Hematopoietic multipotent progenitor cell treated with erythropoietin and hydrocortisone succinate and interleukin-3 and kit ligand, for 4 days (in vitro differentiated cells): Measurements from ENCODE around the gene ACCS.

Experiments used
- DNase-seq: peaks from one replicate; pipeline ENCODE4 v3.0.0-alpha.2; 2015

ACCS gene

DNA sequence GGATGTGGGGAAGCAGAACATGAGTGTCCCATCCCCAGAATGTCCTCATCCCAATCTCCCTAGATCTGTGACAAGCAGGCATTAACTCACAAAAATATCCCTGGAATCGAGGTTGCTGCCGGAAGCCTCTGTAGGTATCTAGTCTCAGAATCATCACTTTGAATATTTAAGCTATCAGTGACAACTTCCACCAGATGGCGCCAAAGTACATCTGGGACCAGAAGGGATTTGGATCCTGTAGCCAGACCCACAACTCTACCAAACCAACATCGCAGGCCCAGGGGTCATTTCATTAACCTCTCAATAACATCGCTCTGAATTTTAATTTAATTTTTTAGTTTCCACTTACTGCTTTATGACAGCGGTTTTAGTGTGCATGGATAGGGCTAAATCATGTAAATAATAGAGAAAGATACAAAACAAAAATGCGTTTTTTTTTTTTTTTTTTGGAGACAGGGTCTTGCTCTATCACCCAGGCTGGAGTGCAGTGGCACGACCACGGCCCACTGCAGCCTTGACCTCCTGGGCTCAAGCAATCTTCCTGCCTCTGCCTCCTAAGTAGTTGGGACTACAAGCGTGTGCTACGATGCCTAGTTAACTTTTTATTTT lies 28.3 kb downstream of the ACCS start:
- DNase-seq, result peak; percentile 92

DNA sequence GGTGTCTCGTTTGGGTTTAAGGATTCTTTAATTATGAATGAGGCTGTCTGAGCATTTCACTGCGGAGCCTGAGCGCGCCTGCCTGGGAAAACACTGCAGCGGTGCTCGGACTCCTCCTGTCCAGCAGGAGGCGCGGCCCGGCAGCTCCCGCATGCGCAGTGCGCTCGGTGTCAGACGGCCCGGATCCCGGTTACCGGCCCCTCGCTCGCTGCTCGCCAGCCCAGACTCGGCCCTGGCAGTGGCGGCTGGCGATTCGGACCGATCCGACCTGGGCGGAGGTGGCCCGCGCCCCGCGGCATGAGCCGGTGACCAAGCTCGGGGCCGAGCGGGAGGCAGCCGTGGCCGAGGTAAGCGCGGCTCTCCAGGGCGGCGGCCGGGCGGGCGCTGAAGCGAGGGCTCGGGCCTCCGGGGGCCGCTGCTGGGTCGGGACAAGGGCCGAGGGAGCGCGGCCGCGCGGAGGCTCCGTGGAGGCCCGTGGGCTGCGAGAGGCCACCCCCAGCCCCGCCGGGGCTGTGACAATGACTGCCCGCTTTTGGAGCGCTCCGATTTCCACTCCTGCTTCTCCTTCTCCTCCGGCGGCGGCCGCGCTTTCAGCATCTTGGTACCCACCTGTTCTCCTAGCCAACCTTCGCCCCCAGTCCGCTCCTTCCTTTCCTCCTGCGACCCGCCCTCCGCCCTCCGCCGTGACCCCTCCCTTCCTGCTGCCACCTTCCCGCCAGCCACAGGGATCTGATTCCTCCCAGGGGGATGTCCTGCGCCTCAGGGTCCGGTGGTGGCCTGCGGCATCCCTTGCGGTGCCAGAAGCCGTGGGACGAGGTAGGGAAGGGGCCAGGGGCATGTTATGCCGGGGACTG lies 29.7 kb downstream of the ACCS start, which contains the start of gene EXT2:
Gene EXT2 (plus strand): TSS at position 173 of the 854 bp plus-strand sequence. CDS start 12,035 bp downstream, outside the sequence.
- peak; percentile 91 for DNase-seq

DNA sequence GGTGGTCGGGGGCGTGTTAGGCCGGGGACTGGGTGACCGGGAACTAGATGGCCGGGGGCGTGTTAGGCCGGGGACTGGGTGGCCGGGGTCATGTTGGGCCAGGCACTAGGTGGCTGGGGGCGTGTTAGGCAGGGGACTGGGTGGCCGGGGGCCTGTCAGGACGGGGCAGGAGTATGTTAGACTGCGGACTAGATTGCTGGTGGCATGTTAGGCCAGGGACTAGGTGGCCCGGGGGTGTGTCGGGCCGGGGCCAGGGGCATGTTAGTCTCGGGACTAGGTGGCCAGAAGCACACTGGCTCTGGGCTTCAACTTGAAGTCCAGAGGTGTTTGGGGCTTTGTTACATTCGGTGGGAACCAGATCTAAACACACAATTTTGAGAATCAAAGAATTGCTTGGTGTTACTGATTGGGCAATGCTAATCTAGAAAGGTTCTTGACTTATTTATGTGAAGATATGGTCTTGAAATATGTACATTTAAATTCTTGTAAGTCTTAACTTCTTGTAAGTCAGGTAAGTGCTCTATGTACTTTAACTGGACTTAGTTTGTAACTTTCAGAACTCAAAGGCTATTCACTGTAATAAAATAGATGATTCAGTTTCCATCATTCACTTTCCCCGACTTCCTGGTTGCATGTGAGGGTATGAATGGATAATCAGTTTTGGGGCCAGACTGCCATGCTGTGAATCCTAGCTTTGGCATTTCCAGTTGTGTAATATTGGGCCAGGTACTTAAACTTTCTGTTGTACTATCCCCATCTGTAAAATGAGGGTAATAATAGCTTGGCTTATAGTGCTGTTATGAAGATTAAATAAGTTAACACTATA lies 30.5 kb downstream of the ACCS start:
- peak; percentile 13 for DNase-seq

DNA sequence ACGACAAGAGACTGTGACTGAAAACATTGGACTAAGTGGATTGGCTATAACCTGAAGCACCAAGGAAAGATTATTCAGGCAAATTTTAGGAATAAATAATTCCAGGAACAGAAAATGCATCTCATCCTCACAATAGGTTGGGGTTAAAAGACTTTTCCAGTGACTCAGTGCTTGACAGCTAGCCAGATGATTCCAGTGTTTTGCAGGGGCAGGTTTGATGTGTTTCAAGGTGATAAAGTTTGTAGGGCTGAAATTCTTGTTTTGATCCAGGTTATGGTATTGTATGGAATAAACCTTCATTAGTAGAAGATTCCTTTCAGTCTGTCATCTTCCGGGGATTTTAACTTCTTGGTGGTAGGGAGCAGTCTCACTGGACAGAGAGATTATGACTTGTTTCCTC lies 31.8 kb downstream of the ACCS start:
- DNase-seq, result no peak

DNA sequence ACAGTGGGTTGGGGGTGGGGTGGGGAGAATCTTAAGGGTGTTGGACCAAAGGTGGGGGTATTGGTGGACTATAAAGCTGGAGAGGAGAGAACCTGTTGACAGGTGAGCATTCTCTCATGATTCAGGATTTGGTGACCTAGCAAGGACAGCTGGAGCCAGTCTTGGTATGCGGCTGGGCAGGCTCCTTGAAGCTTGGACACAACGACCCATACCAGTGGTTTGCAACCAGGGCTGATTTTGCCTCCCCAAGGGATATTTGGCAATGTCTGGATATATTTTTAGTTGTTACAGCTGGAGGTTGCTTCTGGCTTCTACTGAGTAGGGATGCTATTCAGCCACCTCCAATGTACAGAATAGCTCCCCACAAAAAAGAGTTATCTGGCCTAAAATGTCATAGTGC lies 35.0 kb downstream of the ACCS start:
- DNase-seq, result no peak

DNA sequence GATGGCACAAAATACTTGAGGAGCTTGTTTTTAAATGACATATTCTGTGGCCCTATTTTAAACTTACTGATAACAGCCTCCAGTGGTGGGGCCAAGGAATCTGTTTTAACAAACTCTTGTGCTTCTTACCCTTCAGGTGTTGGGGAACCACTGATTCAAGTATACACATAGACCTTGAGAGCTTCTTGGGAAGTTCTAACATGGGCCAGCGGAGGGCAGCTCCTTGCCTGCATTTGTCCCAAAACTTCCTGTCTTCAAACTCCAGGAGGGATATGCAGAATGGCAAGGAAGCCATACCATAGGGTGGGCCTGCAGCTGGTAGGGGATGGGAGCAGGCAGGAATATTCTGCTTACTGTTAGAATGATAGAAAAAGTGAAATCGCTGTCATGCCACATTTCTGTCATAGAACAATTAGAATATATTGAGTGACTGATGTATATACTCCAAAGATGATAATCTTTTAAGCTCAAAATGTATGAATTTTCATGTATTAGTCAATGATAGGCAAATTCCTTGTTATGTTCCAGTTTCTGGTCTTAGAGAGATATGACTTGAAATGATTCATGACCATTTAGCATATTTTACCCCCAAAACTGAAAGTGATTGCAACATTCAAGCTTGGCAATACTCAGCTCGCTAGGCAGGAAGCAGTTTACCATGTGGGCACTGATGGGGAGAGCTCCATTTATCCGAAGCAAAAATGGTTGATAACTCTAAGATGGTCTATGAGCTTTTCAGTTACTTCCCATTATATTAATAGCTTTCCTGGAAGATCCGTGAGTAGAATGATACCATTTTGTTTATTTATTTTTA lies 38.6 kb downstream of the ACCS start:
- DNase-seq, result peak; percentile 63

DNA sequence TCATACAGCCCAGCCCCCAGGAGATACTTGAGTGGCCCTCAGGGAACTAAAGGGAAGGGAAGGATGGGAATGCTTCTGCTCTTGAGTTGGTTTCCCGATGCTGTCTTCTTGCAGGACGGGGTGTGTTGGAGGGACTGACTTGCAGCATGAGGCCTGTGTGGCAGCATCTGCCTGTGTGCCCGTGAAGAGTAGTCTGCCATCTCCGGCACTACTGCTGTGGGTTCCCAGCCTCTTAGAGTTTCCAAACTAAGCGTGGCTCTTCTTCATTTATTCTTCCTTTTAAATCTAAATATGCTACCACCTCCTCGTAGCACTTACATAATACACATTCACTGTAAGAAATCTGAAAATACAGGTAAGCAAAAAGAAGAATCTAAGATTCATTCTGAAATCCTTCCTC lies 42.2 kb downstream of the ACCS start:
- DNase-seq, result no peak

DNA sequence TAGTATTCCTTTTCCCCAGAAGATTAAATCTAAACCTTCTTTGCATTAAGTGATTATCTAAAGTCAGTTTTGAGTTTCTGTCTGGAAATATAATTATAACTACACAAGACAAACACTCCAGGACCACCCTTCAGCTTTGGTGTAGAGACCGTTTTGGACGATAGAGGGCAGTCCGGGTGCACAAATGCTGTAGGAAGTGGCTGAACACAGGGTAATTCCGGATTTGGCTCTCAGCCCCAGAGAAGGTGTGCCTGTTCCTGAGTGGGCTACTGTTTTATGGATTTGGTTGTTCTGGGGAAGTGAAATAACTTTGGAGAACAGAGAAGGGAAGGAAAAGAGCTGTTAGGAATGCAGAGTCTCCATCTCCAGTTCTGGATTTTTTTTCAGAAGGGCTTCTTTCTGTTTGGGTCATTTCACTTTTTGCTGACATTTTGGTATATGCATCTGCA lies 44.2 kb downstream of the ACCS start:
- peak; percentile 81 for DNase-seq

DNA sequence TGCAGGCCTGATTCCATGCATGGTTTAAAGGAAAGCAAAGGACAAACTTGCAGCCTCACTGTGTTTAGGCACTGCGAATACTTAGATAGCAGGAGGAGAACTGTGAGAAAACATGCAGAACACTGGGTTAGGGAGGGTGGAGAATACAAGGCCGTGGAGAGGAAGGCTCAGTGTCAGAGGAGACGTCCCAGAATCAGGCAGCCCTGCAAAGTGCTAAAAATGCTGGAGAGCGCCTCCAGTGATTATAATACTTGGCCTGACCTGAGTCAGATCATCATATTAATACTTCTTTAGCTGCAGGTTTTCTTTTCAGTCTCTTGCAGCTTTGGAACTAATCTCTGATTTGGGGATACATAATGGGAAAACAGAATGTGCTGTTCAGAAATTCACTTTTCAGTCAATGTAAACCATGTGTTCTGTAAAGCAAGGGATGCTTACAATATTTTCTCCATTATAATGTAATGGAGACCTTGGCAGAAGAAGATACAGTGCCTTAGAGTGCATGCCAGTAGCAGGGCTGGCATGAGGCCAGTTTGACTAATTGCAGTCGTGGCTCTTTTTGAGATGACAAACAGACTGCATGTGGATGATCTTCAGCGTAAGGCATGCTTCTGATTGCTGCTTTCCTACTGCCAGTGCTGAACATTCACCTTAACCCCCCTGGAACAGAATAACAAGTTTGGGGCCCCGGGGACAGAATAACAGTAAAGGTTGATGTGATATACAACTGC lies 46.2 kb downstream of the ACCS start:
- peak; percentile 21 for DNase-seq

DNA sequence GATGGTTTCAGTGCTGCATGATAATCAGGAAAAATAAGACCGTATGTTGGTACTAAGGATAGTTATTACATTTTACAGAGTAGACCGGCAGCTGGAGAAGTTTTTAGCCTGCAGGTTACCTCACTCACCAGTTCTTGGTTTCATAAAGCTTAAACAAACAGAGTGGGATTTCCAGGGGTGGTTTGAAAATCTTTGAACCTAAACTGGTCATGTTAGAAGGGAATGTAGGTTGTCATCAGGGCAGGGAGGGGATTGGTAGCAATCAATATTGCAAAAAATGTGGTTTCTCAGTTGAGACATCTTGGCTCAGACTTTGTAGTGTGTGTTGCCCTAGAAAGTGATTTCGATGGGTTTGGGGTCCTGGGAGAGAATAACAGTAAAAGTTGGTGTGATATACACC lies 46.9 kb downstream of the ACCS start:
- no peak for DNase-seq

DNA sequence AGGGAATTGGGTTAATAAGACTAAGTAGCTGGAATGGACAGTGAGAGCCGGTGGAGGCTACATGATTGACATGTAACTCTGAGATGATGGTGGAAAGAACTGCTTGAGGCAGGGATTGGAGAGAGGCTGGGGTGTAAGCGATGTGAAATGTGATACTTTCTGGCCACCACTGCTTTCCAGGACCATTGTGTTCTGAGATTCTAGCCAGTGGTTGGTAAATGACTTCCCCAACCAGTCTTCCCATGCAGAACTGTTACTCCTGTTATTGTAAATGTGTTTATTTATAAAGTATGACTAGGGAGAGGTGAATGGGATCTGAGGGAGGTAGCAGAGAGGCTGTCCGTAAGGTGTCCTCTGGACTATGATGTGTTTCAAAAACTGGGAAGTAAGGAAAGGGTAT lies 47.5 kb downstream of the ACCS start:
- DNase-seq, result no peak

DNA sequence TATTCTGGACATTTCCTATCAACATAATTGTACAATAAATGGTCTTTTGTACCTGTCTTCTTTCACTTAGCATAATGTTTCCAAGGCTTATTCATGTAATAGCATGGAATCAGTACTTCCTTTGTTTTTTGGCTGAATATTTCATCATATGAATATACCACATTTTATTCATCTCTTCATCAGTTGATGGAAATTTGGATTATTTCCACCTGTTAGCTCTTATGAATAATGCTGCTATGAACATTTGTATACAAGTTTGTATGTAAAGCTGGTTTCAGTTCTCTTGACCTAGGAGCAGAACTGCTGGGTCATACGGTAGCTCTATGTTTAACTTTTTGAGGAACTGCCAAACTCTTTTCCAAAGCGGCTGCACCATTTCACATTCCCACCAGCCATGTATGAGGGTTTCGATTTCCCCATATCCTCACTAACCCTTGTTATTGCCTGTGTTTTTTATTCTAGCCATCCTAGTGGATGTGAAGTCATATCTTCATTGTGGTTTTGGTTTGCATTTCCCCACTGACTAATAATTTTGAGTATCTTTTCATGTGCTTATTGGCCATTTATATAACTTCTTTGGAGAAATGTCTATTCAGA lies 50.3 kb downstream of the ACCS start:
- no peak for DNase-seq

DNA sequence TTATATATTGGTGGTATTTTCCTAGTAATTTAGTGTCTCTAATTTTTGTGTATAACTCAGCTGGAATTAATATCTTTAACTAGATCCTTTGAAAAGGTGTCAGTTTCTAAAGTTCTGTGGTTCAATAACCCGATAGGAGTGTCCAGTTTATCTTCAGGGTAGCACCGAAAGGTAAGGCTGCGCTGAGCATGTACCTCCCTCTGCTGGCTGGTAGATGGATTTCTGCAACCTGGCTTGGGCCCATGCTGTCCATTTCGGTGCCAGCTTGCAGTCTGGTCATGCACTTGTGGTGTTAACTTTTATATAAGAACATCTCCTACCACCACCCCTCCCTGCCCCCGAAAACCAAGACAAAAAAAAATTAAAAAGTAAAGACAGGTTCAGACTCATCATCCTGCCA lies 54.1 kb downstream of the ACCS start:
- DNase-seq, result peak; percentile 24

DNA sequence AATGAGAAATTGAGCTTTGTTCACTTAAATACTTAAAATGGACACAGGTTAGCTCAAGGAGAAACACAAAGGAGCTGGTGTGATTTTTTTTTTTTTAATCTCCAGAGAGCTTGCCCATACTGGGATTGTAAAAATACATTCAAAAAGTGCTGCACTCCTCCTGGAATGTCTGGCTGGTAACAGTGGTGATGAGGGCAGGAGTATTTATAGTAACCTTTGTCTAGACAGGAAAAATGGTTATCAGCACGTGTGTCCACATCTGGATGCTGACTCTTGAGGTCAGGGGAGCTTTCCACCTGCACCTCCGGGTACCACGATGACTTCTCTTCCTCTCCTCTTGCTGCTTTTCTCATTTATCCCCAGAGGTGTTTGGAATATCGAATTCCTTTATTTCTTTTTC lies 59.5 kb downstream of the ACCS start:
- no peak for DNase-seq

DNA sequence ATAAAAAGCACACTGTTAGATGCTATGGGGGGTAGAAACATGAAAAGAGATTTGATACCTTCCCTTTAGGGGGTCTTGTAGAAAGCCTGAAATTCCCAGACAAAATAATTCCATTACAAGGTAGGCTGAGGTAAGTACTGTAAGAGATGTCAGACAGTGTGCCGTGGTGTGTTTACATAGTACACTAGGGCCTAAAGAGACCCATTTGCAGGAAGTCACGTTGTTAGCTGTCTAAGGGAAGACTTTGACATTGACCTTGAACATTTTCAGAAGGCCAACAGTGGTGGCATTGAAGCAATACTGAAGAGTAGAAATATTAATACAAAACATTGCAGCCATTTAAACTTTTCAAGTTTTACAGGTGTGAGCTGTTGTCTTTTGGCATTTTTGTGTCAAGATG lies 60.2 kb downstream of the ACCS start:
- DNase-seq, result no peak

DNA sequence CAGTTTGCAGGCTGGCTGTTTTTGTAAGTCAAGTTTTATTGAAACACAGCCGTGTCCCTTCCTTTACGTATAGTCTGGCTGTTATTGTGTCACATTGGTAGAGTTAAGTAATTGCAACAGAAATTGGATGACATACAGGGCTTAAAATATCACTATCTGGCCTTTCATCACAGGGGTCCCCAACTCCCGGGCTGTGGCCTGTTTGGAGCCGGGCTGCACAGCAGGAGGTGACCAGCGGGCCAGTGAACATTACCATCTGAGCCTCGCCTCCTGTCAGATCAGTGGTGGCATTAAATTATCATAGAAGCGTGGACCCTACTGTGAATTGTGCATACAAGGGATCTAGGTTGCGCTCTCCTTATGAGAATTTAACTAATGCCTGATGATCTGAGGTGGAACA lies 61.1 kb downstream of the ACCS start:
- DNase-seq, result no peak

DNA sequence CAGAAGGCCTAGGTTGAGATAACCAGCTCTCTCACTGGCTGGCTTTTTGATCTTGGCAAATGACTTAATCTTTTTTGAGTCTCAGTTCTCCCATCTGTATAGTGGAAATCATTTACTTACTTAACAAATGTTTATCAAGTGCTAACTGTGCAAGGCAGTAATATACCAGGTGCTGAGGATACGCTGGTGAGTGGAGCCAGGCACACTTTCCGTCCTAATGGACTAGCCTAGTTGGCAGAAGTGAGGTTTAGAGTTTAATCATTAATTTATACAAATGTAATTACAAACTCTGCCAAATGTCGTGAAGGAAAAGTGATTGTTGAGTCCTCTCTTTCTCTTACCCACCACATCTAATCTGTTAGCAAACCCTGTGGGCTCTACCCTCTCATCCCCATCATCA lies 62.7 kb downstream of the ACCS start:
- no peak for DNase-seq

DNA sequence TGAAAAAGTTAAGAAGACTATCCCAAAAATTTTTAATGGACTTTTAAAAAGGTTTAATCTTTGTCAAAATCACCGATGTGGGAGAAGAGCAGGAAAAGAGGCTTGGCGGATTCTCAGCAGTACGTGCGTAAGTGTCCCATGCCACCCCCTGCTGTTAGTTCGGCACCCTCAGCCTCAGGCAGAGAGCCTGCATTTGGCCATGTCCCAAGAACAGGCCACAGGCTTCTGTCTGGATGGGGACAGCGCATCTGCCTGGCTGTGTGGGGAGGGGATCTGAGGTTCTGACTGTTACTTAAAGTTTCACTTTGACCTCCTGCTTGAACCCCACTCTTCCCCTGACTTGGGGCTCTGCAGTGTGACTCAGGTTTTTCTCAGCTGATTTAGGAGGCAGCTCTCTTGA lies 64.7 kb downstream of the ACCS start:
- DNase-seq, result peak; percentile 17

DNA sequence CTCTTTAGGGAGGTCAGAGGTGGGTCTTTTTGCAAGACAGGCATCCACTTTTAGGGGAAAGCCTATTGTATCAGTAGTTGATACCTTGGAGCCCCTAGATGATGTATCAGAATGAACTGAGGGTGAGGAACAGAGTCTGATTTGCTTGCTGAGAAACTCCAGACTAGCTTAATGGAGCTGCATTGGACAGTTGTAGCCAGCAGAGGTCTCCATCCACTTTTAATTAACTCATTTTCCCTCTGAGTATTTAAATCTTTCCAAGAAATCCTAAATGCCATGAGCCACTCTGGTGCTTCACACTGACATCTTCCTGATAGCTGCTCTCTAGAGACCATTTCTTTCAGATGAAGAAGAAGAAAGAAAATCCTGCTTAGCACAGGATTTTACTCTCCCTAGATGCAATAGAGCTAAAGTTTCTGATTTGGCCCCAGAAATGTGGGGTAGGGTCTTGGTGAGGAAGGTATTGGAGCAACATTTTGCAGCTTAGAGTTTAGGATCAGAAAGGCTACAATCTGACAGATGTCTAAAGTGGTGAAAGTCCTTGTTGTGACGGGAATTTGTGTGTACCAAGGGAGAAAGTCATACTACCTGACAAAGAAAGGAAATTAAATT lies 67.4 kb downstream of the ACCS start:
- peak; percentile 45 for DNase-seq
